ENCODE results near the gene PROCR.
"Not testable (repeated sequence)": the region's sequence is repeated elsewhere in the genome, so short reads cannot be mapped to it uniquely, and the experiment has no call there.

PROCR gene

DNA sequence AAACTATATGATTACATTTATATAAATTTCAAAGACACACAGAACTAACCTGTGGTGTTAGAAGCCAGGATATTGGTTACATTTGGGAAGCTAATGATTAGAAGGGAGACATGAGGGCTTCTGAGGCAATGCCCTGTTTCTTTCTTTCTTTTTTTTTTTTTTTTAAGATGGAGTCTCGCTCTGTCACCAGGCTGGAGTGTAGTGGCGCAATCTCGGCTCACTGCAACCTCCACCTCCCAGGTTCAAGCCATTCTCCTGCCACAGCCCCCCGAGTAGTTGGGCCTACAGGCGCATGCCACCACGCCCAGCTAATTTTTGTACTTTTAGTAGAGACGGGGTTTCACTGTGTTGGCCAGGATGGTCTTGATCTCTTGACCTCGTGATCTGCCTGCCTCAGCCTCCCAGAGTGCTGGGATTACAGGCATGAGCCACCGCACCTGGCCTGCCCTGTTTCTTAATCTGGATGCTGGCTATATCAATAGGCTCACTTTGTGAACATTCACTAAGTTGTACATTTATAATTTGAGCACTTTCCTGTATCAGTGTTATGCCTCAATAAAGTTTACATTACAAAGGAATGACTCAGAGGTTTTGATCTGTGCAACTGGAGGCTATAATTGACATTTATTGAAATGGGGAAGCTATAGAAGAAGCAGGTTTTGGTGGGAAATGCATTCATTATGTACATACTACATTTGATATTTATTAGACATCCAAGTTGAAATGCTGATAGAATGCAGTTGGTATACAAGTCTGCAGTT, 21.3 kb downstream of the PROCR start:
- DNase-seq: not testable (repeated sequence)

- no peak for DNase-seq
Observed at GRCh38 chr20:35196313-35196712, 24.4 kb downstream of the PROCR start.

GRCh38 chr20:35199740-35200139, 27.9 kb downstream of the PROCR start:
- no peak for DNase-seq

GRCh38 chr20:35200267-35200666, 28.4 kb downstream of the PROCR start:
- DNase-seq: no peak

GRCh38 chr20:35201467-35201866, 29.6 kb downstream of the PROCR start:
- DNase-seq: not testable (repeated sequence)

DNA sequence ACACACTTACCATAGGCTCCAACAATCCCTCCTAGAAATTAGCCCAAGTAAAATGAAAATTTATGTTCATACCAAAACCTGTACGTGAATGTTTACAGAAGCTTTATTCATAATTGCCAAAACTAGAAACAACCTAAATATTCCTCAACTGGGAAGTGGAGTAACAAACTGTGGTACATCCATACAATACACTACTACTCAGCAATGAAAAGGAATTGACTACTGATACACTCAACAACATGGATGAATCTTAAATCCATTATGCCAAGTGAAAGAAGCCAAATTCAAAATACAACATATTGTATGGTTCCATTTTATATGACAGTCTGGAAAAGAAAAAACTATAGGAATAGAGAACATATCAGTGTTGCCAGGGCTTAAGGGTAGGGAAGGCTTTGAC, 34.9 kb downstream of the PROCR start:
- no peak for DNase-seq

- DNase-seq: no peak
Observed at GRCh38 chr20:35207950-35208611, 36.2 kb downstream of the PROCR start.

GRCh38 chr20:35215066-35215956, 43.4 kb downstream of the PROCR start:
- DNase-seq: no peak

DNA sequence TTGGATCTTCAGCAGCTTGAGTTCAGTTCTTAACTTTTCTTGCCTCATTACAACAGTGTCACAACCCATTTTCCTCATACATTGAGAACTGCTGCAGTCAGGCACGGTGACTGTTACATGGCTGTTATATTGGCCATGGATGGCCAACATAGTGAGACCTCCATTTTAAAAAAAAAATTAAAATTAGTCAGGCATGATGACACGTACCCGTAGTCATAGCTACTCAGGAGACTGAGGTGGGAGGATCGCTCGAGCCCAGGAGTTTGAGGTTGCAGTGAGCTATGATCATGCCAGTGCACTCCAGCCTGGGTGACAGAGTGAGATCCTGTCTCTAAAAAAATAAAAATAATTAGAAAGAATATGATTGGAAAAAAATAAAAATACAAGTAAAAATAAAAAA, 44.7 kb downstream of the PROCR start:
- no peak for DNase-seq

DNA sequence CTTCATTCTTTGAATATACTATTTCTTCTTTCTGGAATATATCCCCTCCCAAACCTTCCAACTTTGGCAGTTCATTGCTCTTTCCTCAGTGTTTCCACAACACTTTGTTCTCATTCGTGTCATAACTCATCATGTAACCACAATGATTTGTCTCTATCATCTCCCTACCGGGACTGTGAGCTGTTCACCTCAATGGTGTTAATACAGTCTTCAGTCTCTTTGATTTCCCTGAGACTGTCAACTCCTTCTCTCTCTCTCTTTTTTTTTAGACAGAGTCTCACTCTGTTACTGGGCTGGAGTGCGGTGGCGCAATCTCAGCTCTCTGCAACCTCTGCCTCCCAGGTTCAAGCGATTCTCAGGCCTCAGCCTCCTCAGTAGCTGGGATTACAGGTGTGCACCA, 52.1 kb downstream of the PROCR start:
- no peak for DNase-seq

DNA sequence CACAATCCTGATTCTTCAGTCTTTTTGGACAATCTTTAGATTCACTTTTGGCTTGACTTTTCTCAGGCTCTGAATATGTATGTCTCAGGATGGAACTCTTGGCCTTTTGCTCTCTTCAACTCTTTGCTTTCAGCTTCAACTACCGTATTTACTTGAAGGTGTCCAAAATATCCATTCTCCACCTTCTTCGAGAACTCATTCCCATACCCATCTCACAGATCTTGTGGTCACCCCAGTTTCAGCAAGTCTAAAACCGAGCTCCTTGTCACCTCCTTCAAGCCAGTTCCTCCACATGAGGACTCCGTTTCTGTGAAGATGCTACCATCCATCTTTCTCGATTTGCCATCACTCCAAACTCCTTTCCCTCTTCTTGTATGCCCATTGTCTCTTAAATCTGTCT, 52.7 kb downstream of the PROCR start:
- DNase-seq: no peak

DNA sequence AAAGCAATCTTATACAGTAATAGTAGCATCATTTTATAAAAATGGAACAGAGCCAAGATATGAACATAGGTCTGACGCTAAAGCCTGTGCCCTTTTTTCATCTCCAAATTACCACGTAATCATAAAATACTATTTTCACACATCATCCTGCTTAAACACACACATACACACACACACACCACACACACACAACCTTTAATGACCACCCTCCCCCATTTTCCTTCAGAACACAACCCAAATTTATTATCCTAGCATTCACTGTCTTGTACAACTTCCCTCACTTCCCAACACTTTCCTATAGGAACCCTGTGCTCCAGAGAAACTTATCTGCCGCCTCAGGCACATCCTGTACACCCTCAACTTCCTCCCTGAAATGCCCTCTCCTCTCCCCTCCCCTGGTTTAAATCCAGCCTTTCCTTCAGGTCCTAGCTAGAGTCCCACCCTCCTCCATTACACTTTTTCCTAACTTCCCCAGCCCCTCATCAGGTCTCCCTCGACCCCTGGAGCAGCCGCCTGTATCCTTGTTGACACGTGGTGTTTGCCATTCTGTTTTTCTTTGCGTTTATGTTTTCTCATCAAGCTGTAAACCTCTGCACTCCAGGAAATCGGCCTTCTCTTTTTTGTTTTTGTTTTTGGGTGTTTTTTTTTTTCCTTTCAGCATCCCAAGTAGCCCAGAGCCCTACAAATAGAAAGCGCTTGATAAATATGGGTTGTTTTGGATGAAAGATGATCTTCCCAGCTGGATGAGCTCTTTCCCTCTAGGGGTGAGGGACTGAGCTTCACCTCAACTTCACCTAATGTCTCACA, 53.6 kb downstream of the PROCR start:
- DNase-seq: no peak

DNA sequence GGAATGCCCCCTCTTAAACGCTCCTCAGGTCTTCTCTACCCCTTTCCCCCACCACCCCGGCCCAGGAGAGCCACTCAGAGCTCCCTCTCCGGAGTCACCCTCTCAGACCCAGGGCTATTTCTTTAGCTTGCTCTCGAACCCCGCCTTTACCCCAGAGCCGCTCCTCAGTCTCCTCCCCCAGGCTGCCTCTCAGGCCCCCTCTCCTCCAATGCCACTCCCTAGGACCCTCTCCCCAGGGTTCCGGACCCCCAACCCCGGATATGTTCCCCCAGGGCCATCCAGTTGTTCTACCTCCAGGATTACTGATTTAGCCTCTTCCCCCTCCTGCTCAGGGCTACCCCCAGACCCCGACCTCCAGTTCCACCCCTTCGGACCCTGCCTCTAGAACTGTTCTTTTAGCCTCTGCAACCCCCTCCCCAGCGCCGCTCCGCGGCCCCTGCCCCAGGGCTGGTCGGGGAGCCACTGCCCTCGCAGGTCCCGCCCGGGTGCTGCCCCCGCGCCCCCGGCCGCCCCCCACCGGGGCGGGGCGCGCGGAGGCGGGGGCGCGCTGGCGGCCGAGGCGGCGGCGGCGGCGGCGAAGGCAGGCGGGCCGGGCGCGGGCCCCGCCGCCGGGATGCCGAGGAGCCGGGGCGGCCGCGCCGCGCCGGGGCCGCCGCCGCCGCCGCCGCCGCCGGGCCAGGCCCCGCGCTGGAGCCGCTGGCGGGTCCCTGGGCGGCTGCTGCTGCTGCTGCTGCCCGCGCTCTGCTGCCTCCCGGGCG, 54.4 kb downstream of the PROCR start, which contains the start of gene MMP24:
Gene MMP24 (plus strand): TSS at position 565 of the 758 bp plus-strand sequence. CDS start 49 bp downstream, at position 614.
- DNase-seq: no peak

Measured in GOT3 (cell line).